GM21367 (cell line): Measurements from ENCODE around the gene IL16.

Experiments
- ATAC-seq: cut with Tn5 transposase; IDR thresholded peaks from one replicate; pipeline ENCODE4 v1.9.1; 2021; ENCODE audit not compliant: unreplicated experiment

The IL16 gene

GRCh38 chr15:81174125-81174791, 22.4 kb upstream of the IL16 start:
- no peak for ATAC-seq

- no peak for ATAC-seq
Observed at GRCh38 chr15:81174792-81175327, 21.8 kb upstream of the IL16 start.

GRCh38 chr15:81175496-81175895, 21.2 kb upstream of the IL16 start:
- no peak for ATAC-seq

DNA sequence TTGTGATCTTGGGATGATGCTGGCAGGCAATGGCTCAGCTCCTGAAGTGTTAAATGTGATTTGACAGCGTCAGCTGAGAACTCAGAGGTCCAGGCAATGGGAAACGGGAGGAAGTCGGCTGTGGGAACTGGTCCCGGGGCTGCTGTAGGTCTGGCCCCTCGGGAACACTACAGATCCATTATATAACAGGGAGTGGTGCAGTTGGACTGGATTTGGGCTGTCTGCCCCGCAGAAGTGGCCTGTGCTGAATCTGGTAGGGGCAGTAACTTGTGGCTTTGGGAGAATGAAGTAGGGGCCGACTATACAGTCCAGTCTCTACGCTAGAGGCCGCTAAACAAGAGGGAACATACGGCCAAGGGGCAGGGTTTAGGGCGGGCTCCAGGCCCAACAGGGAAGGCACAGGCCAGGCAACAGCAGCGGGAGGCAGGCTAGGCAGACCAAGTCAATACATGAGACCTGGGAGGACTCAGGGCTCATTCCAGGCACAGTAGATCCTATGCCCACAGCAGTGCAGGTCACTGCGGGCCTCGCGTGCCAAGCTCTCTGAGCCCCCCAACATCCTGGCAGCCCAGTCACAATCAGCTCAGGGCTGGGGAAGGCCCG, 20.3 kb upstream of the IL16 start:
- ATAC-seq, result no peak

DNA sequence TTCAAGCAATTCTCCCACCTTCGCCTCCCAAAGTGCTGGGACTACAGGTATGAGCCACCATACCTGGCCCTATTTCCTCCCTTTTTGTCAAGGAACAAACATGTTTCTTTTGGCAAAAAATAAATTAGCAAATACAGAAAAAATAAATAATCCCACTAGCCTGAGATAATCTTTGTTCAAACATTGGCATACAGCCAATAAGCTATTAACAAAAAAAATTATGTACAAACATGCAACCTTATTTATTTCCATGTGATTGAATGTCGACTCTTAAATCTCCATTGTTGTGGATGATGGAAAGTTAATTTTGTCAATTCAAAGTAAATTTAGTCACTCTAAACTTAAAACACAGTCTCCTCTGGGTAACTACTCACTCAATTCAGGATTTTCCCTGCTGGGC, 18.3 kb upstream of the IL16 start:
- no peak for ATAC-seq

- ATAC-seq, result no peak
Observed at GRCh38 chr15:81181220-81181619, 15.5 kb upstream of the IL16 start.

DNA sequence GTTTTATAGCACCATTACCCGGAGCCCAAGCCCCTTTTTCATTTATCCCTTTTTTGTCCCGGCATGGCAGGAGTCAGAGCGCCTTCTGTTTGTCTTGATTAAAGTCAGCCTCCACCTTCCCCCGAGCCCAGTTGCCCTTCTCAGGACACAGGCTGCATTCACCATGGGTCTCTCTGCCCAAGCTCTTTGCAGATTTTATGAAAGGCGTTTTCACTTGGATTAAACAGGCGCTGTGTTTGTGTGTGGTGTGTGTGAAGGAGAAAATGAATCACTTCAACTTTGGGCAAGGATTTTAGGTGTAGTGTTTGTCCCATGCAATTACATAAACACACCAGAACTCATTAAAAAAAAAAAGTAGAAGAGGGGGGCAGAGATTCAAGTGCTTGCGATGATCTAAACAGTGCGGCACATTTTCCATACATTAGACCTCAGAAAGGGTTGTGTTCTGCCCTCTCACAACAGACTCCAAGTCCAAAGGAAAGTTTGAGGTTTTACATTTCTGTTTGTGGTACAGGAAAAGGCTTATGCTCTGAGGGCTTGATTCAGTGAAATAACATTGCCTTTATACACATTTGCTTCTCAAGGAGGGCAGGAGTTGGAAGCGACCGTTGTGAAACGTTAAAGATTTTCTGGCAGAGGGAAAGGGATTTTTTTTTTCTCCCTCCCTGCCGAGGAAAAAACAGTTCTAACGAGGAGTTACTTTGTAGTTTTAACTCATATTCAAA, 14.5 kb upstream of the IL16 start:
- ATAC-seq, result no peak

- ATAC-seq, result no peak
Observed at GRCh38 chr15:81182756-81183438, 13.8 kb upstream of the IL16 start.

GRCh38 chr15:81183439-81183775, 13.3 kb upstream of the IL16 start:
- no peak for ATAC-seq

- ATAC-seq, result no peak
Observed at GRCh38 chr15:81184188-81184587, 12.5 kb upstream of the IL16 start.

GRCh38 chr15:81185631-81186295, 10.9 kb upstream of the IL16 start:
- no peak for ATAC-seq

- ATAC-seq, result no peak
Observed at GRCh38 chr15:81188354-81188753, 8.3 kb upstream of the IL16 start.

DNA sequence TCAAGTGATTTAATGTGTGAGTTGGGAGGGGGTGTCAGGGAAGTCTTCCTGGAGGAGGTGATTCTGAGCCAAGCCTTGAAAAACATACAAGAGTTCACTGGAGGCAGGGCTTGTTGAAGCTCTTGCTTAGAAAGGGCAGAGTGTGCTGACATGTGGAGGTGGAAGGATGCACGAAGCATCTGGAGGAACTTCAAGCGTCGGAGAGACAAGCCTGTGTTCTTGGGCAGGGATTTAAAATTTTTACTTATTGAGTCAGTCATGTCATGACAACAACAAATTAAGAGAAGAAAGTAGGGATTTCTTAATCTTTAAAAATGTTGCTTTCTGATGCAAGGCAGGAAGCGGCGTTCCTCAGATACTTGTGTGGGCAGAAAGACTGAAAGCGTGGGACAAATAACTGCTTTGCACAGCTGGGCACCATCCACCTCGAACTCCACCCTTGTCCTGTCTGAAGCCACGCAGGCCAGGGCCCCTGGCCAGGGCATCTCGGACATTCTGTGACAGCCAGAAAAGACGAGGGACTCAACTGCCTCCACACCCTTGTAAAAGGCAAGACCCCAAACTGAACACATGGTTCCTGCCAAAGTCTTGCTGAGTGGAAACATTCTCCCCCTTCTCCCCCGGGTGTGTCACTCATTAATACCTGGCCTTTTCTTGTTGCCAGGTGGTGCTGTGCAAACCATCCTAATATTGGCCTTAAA, 6.9 kb upstream of the IL16 start:
- ATAC-seq, result no peak

GRCh38 chr15:81190922-81191507, 5.7 kb upstream of the IL16 start:
- ATAC-seq, result no peak

GRCh38 chr15:81191701-81192100, 5.0 kb upstream of the IL16 start:
- ATAC-seq, result no peak

DNA sequence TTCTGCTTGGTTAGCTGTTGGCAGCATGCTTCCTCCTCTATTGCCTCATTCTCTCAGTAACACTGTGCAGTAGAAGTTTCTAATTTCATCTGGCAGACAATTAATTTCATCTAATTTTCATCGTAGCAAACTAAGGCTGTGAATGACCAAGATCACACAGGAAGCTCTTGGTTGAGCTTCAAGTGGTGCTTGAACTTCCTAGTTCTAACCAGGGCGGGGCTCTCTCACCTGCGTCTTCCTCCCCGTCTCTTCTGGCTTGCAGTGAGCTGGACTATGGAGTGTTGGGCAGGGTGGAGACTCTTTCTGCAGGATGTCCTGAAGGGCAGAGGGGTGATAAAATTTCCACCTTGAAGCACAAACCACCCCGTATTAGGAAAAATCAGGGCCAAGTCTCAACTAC, 2.0 kb upstream of the IL16 start:
- no peak for ATAC-seq

- ATAC-seq, result no peak
Observed at GRCh38 chr15:81195339-81195864, 1.3 kb upstream of the IL16 start.

DNA sequence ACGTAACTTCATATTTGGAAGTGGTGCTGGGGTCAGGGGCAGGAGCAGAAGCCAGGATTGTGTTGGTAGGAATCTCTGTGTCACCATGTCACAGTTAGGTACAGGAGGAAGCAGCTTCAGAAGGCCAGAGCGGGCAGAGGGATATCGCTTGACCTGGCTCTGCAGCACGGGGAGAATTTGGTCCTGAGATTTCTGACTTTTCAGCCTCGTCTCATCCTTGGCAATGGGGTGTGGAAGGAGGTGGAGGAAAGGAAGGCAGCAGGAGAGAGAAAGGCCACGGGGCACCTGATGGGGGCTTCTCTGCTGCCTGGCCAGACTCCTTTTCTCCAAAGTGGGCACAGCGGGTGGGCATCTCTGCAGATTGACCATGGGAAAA, 564 bp downstream of the IL16 start:
- no peak for ATAC-seq

DNA sequence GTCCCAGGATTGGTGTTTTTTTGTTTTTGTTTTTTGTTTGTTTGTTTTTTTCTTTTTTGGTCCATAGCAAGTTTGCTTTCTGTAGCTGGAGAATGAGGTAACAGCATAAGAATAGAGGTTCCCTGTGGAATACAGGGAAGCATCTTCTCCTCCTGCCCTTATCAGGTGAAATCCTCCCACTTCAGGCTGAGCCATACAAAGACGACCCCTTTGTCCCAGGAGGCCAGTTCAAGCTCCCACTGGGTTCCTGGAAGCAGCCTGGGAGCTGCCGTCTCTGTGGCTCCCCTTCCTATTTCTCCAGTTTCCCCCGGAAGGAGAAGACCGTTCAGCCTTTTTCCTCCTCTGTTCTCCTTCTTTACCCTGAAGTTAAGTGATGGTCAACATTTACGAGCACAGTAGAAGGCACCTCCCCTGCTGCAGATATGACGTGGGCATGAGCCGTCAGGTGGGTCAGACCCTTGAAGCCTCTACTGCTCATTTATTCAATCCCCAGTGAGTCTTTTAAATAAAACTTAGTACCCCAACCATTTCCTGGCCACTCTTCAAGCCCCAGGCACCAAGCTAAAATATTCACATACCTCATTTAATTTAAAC, 1.1 kb downstream of the IL16 start:
- no peak for ATAC-seq
